RCC 7860 (cell line): ENCODE results near the gene EFCAB3.
A peak's percentile ranks its signal among the peaks of the same experiment; 100 is the strongest.
"Not testable (repeated sequence)": the region's sequence is repeated elsewhere in the genome, so short reads cannot be mapped to it uniquely, and the experiment has no call there.

Experiments used
- DNase-seq: peaks from one replicate; pipeline ENCODE4 v3.0.0-alpha.2; 2015; ENCODE audit warnings: low spot score
- FAIRE-seq: peaks from 2 replicates; lab custom pipeline; 2012; peaks lifted over from hg19 to GRCh38; lab: Jason Lieb, UNC

The EFCAB3 gene

DNA sequence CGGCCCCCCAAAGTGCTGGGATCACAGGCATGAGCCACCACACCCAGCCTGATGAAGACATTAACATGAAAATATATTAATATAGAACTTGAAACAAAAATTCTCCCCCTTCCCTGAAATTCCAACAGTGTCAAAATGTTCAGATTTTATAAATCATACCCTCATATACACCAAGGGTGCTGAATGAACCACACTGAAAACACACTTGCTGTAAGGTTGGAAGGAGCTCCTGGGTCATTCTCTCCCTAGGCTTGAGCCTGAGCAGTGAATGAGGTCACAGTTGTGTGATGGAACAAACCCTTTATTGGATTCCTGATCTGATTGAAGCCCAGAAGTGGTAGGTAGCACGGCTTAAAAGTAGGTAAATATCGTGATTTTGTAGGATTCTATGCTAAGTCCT is at the start of gene EFCAB3:
TSS of gene EFCAB3 (plus strand) at position 301 of the 400 bp plus-strand sequence. CDS start 2,427 bp downstream, outside the sequence.
- no peak for DNase-seq
- FAIRE-seq, result no peak

DNA sequence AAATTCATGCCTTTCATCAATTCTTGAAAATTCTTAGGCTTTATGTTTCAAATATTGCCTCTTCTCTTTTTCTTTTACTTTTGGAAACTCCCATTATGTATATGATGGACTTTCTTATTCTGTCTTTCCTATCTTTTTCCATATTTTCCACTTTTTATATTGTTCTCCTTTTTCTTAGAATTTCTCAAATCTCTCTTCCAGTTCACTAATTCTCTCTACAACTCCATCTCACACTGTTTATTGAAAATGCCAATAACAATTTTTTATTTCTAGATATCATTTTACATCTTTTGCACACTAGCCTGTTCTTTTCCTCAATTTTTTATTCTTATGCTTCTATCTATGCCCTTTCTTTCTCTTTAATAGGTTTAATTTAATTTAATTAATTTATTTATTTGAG is 43.8 kb upstream of the EFCAB3 start:
- no peak for FAIRE-seq
- DNase-seq, result no peak

DNA sequence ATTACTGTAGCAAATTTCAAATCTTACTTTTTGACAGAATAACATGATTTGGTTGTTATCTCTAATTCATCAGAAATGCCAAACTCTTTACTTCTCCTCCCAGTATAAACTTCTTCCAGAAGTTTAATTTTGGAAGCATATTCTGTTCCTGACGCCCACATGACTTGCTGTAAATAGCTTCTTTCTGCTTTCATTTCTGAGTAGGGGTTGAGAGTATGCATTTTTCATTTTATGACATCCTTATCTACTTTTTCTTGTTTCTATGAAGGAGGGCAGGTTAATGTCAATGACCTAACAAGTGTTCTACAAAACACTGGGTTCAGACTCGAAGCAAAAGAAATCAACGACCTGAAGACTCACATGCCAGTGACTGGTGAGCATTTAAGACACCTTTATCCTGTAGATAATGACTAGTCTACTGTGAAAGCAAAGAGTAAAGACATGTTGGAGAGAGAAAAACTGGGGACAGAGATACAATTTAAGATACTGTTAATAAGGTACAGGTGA is 36.5 kb upstream of the EFCAB3 start:
- FAIRE-seq (no peak), DNase-seq (no peak)

DNA sequence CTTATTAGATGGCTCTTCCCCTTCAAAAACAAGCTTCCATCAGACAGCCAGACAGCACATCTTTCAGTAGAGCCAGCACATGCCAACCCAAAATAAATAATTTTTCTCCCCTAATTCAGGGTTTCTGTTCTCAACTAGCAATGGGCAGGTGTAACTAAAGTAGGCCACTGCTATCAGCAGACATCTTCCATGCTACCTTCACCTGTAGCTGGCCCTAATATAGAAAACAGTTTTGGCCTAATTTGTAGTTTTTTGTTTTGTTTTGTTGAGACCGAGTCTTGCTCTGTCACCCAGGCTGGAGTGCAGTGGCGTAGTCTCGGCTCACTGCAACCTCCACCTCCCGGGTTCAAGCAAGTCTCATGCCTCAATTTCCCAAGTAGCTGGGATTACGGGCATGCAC is 29.2 kb upstream of the EFCAB3 start:
- DNase-seq (no peak), FAIRE-seq (no peak)

DNA sequence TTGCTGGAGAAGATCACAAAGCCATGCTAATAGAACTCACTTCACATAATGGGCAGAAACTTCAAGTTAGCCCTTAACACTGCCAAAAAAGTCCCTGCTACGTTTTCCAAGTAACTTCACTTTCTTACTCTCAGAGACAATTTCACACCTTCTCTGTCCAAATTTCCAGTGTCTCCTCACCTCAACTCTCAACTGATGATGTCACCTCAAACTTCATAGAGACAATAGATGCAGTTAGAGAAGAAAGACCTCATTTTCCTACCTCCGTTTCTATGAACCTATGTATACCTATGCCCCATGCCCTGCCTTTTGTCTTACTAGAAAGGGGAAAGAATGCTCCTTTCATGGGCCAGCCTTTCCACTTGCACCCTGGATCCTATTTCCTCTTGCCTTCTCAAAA is 14.2 kb upstream of the EFCAB3 start:
- FAIRE-seq, result no peak
- DNase-seq, result no peak

DNA sequence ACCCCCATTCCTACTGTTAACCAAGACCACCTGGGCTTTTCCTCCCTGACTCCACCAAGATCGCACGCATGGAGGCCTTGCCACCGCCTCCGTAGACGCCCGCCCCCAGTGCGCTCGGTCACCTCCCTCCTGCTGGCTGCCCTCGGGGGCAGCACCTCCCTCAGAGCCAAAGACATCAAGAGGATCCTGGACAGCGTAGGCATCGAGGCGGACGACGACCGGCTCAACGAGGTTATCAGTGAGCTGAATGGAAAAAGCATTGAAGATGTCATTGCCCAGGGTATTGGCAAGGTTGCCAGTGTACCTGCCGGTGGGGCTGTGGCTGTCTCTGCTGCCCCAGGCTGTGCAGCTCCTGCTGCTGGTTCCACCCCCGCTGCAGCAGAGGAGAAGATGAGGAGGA is 1.2 kb downstream of the EFCAB3 start:
- DNase-seq (no peak), FAIRE-seq (no peak)

DNA sequence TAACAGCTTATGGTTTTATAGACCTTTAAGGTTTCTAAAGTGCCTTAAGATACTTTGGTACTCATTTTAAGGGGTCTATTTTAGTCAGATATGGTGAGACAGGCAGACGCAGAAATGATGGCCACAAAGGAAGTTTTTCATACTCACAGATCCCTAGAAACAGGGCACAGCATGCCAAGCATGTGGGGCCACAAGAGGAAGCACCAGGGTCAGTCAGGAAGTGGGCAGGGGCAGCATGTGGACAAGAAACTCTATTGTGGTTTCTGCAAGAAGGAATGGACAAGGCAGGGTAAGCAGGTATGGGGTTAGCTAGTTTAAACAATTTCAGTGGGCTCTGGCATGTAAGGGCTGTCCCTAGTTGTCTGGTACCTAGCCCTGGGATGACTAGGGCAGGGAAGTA is 8.5 kb downstream of the EFCAB3 start:
- DNase-seq (no peak), FAIRE-seq (no peak)

DNA sequence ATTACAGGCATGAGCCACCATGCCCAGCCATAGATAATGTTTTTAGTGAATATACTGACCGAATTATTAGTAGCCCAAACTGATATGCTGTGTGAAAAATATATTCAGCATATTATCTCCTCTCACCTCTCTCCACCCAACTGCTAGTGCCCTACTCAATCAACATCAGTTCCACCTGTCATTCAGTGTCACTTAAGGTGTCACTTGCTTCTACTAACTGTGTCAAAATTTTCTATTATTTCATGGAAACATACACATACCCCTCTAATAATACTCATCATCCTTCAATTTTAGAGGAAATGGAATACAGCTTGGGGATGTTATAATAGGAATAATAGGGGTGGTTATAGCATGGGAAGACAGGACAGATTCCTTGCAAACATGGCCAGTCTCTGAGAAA is 12.6 kb downstream of the EFCAB3 start:
- FAIRE-seq (no peak), DNase-seq (no peak)

DNA sequence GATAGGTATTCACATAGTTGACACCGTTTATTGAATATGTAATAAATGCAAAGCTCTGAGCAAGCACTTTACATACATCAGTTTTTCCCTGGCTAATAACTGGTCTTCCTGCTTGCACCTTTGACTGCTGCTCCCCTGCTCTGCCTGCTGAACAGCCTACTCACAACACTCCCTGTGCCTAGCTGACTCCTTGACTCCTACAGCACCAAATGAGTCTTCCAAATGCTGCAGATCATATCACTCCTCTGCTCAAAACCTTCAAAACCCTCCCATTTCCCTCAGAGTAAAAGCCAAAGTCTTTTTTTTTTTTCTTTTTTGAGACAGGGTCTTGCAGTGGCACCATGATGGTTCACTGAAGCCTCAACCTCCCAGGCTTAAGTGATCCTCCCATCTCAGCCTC is 18.5 kb downstream of the EFCAB3 start:
- DNase-seq (no peak), FAIRE-seq (no peak)

DNA sequence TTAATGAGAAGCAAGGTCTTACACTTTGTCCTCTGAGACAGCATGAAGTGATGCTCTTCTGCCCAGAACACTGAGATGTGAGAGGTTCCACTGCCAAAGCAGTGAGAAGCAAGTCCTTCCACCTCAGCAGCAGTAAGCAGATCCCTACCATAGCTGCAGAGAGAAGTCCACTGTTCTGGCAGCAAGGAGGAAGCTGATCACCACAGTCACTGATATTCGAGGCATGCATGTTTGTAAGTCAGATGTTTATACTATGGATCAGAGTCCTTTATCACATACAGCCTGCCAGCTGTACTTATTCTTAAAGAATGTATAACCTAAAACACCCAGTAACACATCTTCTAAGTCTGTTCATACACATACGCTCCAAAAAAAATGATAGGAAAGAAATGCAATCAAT is 25.1 kb downstream of the EFCAB3 start:
- FAIRE-seq, result no peak

DNA sequence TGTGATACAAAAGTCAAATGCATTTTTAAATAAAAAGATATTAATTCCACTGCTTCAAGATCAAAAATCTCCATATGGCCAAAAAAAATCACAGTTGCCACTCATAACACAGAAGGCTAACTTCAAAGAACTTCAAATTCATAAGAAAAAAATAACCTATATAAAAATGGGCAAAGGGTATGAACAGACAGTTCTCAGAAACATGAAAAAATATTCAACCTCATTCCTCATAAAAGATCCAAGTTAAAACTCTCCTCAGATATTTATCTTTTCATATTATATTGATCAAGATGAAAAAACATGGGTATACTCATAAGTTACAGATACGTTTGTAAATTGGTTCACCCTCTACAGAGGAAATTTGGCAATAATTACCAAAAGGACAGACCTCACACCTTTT is 32.7 kb downstream of the EFCAB3 start:
- not testable (repeated sequence) for FAIRE-seq, DNase-seq

More for the DNA sequence above, 25.1 kb downstream of the EFCAB3 start:
- no peak for DNase-seq

DNA sequence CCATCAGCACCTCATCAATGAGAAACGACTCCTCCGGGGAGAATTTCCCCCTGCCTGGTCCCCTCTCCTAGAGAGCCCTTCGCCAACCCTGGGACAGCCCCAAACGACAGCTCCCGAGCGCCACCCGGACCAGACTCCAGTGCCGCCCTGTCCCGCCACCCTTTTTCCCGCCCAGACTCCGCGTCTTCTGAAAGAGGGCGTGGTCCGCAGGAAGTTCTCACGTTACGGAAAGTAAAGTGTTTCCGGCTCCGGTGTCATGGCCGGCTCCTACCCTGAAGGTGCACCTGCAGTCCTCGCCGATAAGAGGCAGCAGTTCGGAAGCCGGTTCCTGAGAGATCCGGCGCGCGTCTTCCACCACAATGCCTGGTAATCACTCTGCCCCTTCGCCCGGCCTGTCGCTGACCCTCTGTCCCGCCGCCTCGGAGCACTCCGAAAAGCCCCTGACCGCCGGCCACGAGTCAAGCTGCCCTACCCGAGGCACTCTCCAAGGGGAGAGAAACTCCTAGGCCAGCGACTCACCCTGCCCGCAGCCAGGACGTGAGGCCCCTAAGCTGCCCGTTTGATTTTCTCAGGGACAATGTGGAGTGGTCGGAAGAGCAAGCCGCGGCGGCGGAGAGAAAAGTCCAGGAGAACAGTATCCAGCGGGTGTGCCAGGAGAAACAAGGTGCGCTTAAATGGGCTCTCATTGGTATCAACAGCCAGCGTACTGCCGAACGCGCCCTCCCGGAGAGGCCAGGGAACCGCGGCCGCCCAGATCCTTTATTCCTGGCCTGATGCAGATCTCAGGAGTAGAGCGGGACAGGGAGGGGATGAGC is 43.5 kb downstream of the EFCAB3 start, which contains the start of gene METTL2A:
TSS of gene METTL2A (plus strand) at position 251 of the 815 bp plus-strand sequence. CDS start at position 257, 6 bp downstream.
- FAIRE-seq (peak; percentile 48), DNase-seq (peak; percentile 78)

DNA sequence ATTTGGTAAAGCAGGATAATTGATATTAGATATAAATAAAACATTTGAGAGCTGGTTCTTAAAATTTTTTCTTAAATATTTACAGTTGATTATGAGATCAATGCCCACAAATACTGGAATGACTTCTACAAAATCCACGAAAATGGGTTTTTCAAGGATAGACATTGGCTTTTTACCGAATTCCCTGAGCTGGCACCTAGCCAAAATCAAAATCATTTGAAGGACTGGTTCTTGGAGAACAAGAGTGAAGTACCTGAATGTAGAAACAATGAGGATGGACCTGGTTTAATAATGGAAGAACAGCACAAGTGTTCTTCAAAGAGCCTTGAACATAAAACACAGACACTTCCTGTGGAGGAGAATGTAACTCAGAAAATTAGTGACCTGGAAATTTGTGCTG is 45.9 kb downstream of the EFCAB3 start:
- not testable (repeated sequence) for FAIRE-seq, DNase-seq

DNA sequence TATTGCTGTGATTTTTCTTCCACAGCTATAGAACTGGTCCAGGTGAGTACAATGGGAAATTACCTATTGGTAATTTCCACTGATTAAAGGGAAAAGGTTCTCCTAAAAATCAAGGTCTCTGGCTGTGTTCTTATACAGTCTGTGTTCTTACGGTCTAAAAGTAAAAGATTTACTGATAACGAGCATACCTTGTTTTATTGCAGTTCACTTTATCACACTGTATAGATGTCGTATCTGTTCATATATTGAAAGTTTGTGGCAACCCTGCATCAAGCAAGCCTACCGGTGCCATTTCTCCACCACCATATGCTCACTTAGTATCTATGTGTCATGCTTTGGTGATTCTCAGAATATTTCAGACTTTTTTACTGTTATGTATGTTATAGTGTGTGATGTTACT is 54.9 kb downstream of the EFCAB3 start:
- FAIRE-seq, DNase-seq: not testable (repeated sequence)

DNA sequence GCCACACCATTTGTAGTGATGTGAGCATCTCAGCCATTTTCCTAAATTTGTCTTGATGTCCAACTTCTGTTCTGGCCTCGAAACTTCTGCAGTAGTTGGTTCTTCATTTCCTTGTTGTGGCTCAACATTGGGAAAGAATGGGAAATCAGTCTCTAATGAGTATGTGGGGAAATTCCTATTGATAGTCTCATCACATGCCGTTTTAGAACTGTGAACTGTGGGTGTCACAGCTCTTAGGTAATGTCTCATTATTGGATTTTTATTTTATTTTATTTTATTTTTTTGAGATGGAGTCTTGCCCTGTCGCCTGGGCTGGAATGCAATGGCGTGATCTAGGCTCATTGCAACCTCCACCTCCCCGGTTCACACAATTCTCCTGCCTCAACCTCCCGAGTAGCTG is 60.8 kb downstream of the EFCAB3 start:
- not testable (repeated sequence) for DNase-seq, FAIRE-seq

DNA sequence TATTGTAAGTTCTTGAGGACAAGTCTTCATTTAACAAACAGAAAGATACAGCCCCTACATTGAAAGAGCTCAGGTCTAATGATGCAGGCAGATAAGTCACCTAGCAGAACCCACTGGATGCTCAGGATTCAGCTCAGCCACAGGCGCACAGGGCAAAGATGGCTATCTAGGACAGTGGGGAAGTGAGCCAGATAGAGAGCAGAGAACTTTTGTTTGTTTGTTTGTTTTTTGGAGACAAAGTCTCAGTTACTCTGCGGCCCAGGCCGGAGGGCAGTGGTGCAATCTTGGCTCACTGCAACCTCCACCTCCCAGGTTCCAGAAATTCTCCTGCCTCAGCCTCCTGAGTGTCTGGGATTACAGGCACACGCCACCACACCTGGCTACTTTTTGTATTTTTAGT is 63.7 kb downstream of the EFCAB3 start:
- no peak for FAIRE-seq
- no peak for DNase-seq

DNA sequence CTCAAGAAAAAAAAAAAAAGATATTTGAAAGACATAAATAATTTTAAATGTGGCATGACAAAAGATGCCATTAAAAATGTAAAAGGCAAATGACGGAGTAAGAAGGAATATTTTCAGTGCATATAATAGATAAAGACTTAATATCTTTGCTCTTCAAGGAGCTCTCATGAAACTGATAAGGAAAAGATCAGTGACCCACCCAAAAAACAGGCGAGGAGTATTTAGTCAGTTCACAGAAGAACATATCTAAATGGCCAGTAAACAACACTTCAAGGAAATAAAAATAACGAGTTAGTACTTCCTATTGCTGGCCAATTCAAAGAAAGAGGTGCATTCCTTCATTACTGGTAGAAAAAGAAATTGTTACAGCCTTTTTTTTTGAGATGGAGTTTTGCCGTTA is 65.4 kb downstream of the EFCAB3 start:
- DNase-seq, FAIRE-seq: not testable (repeated sequence)

DNA sequence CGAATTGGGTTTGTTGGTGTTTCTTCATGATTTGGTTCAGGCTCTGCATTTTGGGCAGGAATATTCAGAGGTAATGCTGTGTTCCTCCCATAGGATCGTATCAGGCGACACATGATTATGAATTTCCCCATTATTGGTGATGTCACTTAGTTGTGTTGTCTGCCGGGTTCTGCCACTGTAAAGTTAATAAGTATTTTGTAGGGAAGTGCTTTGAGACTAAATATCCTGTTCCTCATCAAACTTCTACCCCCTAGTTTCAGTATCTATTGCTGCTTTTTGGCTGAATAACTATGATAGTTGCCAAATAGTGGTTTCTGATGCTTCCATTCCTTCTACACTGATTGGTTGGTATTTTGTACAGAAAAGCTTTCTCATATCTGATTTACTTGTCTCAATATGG is 71.8 kb downstream of the EFCAB3 start:
- FAIRE-seq, DNase-seq: not testable (repeated sequence)

DNA sequence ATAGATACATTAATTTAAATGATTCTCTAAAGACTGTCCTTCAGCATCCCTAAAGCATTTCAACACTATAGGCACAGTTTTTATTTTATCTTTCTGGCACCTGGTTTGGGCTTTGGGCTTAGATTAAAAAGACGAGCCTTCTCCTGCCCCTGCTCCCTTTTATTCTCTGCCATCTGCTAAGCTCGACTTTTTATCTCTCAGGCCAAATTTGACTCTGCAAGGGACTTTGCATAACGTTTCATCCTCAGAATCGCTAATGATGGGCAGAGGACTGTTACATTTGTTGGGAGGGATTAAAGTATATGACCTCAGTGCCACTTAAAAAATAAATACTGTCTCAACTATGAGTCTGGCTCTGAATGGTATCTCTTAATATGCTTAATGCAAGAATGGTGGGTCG is 72.7 kb downstream of the EFCAB3 start:
- FAIRE-seq, DNase-seq: not testable (repeated sequence)

DNA sequence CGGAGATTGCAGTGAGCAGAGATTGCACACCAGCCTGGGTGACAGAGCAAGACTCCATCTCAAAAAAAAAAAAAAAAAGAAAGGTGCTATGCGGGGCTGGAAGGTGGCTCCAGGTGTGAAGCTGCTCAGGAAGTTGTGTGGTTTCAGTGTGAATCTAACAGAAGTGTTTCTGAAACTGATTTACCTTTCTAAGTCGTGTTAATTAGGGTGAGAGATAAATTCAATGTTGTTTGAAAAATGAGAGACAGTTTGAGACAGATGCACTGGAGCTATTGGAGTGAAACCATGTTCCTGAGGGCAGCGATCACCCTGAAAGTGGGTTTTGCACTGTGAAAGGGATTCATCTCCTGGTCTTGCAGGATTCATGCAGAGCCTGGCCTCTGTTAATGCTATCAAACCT is 73.3 kb downstream of the EFCAB3 start:
- FAIRE-seq, DNase-seq: not testable (repeated sequence)

DNA sequence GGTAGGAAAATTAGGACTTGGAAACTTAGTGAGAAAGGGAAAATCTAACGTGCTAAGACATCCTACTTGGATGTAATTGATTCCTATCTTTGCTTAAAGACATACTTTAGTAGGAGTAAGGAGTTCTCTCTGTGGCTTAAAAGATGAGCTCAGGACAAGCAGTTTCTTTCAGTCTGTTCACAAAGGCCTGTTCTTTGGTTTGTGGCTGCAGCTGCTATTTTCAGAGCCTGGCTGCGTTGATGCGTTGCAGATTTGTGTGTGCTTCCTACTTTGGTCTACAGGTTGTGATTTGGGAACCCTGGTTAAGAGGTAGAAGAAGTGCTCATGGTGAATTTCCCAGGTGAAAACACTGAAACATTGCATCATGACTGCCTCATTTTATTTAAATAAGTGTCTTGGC is 73.8 kb downstream of the EFCAB3 start:
- not testable (repeated sequence) for FAIRE-seq, DNase-seq

DNA sequence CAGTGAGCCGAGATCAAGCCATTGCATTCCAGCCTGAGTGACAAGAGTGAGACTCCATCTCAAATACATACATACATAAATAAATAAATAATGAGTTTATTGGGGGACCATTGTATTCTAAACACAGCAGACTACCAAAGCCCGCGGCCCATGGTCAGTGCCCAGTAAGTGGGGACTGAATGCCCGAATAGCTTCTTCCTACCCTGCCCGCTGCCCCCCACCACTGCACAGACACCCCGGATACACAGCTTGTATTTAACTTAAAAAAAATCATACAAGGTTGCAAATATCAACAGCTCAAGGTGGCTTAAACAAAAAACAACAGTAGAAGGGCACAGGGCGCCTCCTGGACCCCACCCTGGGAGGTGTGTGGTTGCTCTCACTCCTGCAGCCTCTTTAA is 75.7 kb downstream of the EFCAB3 start:
- DNase-seq (no peak), FAIRE-seq (no peak)
